Stomach (tissue), 9 donors: ENCODE data around the gene RIPOR1. TPM values are rescaled to one million over a fixed set of nuclear protein-coding genes. Genes with fewer than 3 reads are reported as not detected.

ENCODE experiments used
- DNase-seq, 2 donors: peaks; one replicate each; pipeline versions ENCODE4 v3.0.0 to v3.0.0-alpha.2; 2013 to 2019
- H3K27ac ChIP-seq, 5 donors: fragments of 200-600 bp in 4 of 5; sonication (generic) in 4 of 5; one replicate each; pipeline ENCODE4 v1.5.1; 2013 to 2019; ENCODE audit warnings: mild to moderate bottlenecking in 1 of 5, moderate library complexity in 1 of 5
- H3K27me3 ChIP-seq, 3 donors: fragments of 200-600 bp; sonication (generic); one replicate each; pipeline ENCODE4 v1.5.1; 2017 to 2019; ENCODE audit warnings: mixed run types in 1 of 3
- H3K36me3 ChIP-seq, 4 donors: fragments of 200-600 bp; sonication (generic); 1 replicate in 3 of 4; 2 replicates in 1 of 4; pipeline ENCODE4 v1.5.1; 2016 to 2019
- H3K4me1 ChIP-seq, 4 donors: fragments of 200-600 bp; sonication (generic); one replicate each; pipeline ENCODE4 v1.5.1; 2016 to 2019
- H3K4me3 ChIP-seq, 4 donors: fragments of 200-600 bp; sonication (generic) in 3 of 4; one replicate each; pipeline ENCODE4 v1.5.1; 2016 to 2019; ENCODE audit warnings: mild to moderate bottlenecking in 1 of 4
- H3K9me3 ChIP-seq, 4 donors: fragments of 200-600 bp; sonication (generic); one replicate each; pipeline ENCODE4 v1.5.1; 2016 to 2019
- CTCF ChIP-seq, 7 experiments: fragments of 450-650 bp in 4 of 7; fragments of 200-600 bp in 3 of 7; sonication (generic) in 3 of 7; IDR thresholded peaks; one replicate each; pipeline ENCODE4 v1.5.1; 2016 to 2019; ENCODE audit warnings: antibody characterized with exemption in 7 of 7, control low read depth in 2 of 7, mild to moderate bottlenecking in 1 of 7
- EP300 ChIP-seq: sonication (generic); formaldehyde crosslinking; IDR thresholded peaks from one replicate; pipeline ENCODE4 v1.6.1; 2017; ENCODE audit warnings: antibody characterized with exemption
- POLR2A ChIP-seq, 4 donors: fragments of 450-650 bp; IDR thresholded peaks; one replicate each; pipeline ENCODE4 v1.6.1; 2016; ENCODE audit warnings: antibody characterized with exemption in 4 of 4, control low read depth in 2 of 4, mild to moderate bottlenecking in 1 of 4, moderate library complexity in 1 of 4
- POLR2AphosphoS5 ChIP-seq, 3 donors: sonication (generic); formaldehyde crosslinking; IDR thresholded peaks; one replicate each; pipeline ENCODE4 v1.6.1; 2016; ENCODE audit warnings: antibody characterized with exemption in 3 of 3
- WGBS, 5 donors: extraction: QIAGEN DNeasy Blood & Tissue Kit in 3 of 5; methylation state at CpG; one replicate each; pipeline versions ENCODE4 v1.1.5 to v1.1.7; 2013 to 2018; 5-methylcytosine and 5-hydroxymethylcytosine counted together
- intact Hi-C: fragments of 100-400 bp; cut with DNase I; formaldehyde crosslinking; loops from one replicate; pipeline ENCODE4 v1.15.1; 2023; ENCODE audit warnings: low total_unique reads
- polyA plus RNA-seq, 3 donors: library from polyadenylated mRNA; stranded (reverse); fragments of 200-250 nt; gene quantifications; one replicate each; pipeline ENCODE4 v1.2.3, GENCODE V29; 2013
- total RNA-seq, 5 donors: library from RNA; depleted of rRNA; stranded (reverse); fragments of >200 nt; gene quantifications; one replicate each; pipeline versions ENCODE4 v1.1.0 to v1.2.3, GENCODE V29; 2014 to 2016
- donor health status: healthy with polysubstance abuse.
- donor health status: Bipolar disorder and iron deficiency.
- donor health status: healthy.

RIPOR1 gene
- total and polyA plus RNA-seq, 8 donors: 17.2 to 159 (median 27.4) TPM

- peaks cover 19 to 67% (median 30%) of the 10 kb centered on the region in 4 donors for H3K4me1 ChIP-seq
- no peaks in the 10 kb centered on the region for H3K9me3 ChIP-seq
- intact Hi-C loops: no loop called here
- WGBS, 5 donors: 44 to 51% (median 49%) methylated on average over 4 of the region's 4 CpGs
- no peak overlapping the region for H3K4me3 ChIP-seq
- H3K27me3 ChIP-seq: no peaks in the 10 kb centered on the region
- peak in 1 of 2 donors; percentile 54 for DNase-seq
- H3K36me3 ChIP-seq: peaks cover 0 to 10% (median 9%) of the 10 kb centered on the region in 4 donors
- TF ChIP-seq POLR2A (IDR thresholded peaks at IDR 0.05) (no peak), POLR2AphosphoS5 (IDR thresholded peaks at IDR 0.05) (peak in 1 of 3 donors; percentile 16)
- peak overlapping the region; percentile 9 to 79 (median 70) for H3K27ac ChIP-seq
Observed at GRCh38 chr16:67489401-67490083, 39.1 kb upstream of the RIPOR1 start.

- WGBS, 5 donors: 70 to 85% (median 78%) methylated on average over 8 of the region's 8 CpGs
- H3K27me3 ChIP-seq: no peaks in the 10 kb centered on the region
- no peak overlapping the region for H3K4me3 ChIP-seq
- no peak for DNase-seq
- intact Hi-C loops: no loop called here
- H3K4me1 ChIP-seq: peaks cover 19 to 68% (median 30%) of the 10 kb centered on the region in 4 donors
- no peaks in the 10 kb centered on the region for H3K9me3 ChIP-seq
- H3K27ac ChIP-seq: peak overlapping the region in 4 of 5 donors; percentile 70 to 79 (median 71)
- TF ChIP-seq CTCF (IDR thresholded peaks at IDR 0.05) (no peak), EP300 (no peak), POLR2A (IDR thresholded peaks at IDR 0.05) (no peak), POLR2AphosphoS5 (IDR thresholded peaks at IDR 0.05) (no peak)
- H3K36me3 ChIP-seq: peaks cover 0 to under 1% (median 0%) of the 10 kb centered on the region in 4 donors
Observed at GRCh38 chr16:67490335-67491096, 38.1 kb upstream of the RIPOR1 start.

- H3K27ac ChIP-seq: no peak overlapping the region
- intact Hi-C loops: no loop called here
Observed at GRCh38 chr16:67499106-67499505, 29.5 kb upstream of the RIPOR1 start.

GRCh38 chr16:67504031-67505021 lies 24.3 kb upstream of the RIPOR1 start:
- Histone ChIP-seq H3K36me3 (no peaks in the 10 kb centered on the region), H3K27me3 (no peaks in the 10 kb centered on the region), H3K9me3 (no peaks in the 10 kb centered on the region), H3K4me3 (no peak overlapping the region), H3K4me1 (peaks cover 0 to 9% (median 0%) of the 10 kb centered on the region in 4 donors), H3K27ac (peak overlapping the region in 3 of 5 donors; percentile 31 to 49 (median 47))
- no peak for DNase-seq
- TF ChIP-seq POLR2A (IDR thresholded peaks at IDR 0.05) (no peak), POLR2AphosphoS5 (IDR thresholded peaks at IDR 0.05) (no peak), CTCF (IDR thresholded peaks at IDR 0.05) (no peak)
- intact Hi-C loops: no loop called here
- 62 to 79% (median 76%) methylated on average over 9 of the region's 9 CpGs for WGBS, 5 donors

More at GRCh38 chr16:67499106-67499505, 29.5 kb upstream of the RIPOR1 start:
- peaks cover 0 to 10% (median 5%) of the 10 kb centered on the region in 4 donors for H3K36me3 ChIP-seq
- H3K27me3 ChIP-seq: no peaks in the 10 kb centered on the region
- no peak for DNase-seq
- no peaks in the 10 kb centered on the region for H3K9me3 ChIP-seq
- peaks cover 0 to 5% (median 4%) of the 10 kb centered on the region in 4 donors for H3K4me1 ChIP-seq
- WGBS, 5 donors: 65 to 84% (median 80%) methylated on average over 4 of the region's 4 CpGs
- TF ChIP-seq POLR2A (IDR thresholded peaks at IDR 0.05): no peak
- TF ChIP-seq CTCF (IDR thresholded peaks at IDR 0.05): no peak
- no peak for TF ChIP-seq POLR2AphosphoS5 (IDR thresholded peaks at IDR 0.05)
- TF ChIP-seq EP300: no peak
- H3K4me3 ChIP-seq: no peak overlapping the region
